Chondrocyte (in vitro differentiated cells): ENCODE data around the gene RPL41. TPM values are rescaled to one million over a fixed set of nuclear protein-coding genes. Genes with fewer than 3 reads are reported as not detected.
A peak's percentile ranks its signal among the peaks of the same experiment; 100 is the strongest.

Experiments
- DNase-seq: peaks from one replicate; pipeline ENCODE4 v3.0.0; 2021; ENCODE audit warnings: mixed read lengths, low spot score
- H3K27ac Mint-ChIP-seq: one replicate; pipeline ENCODE4 v1.8.0; 2021; ENCODE audit warnings: mild to moderate bottlenecking, moderate library complexity, mixed read lengths; ENCODE audit not compliant: unreplicated experiment
- H3K27me3 Mint-ChIP-seq: 2 replicates; pipeline ENCODE4 v1.8.0; 2021; ENCODE audit warnings: low read depth, mixed read lengths
- H3K36me3 Mint-ChIP-seq: 2 replicates; pipeline ENCODE4 v1.8.0; 2021; ENCODE audit warnings: low read depth, mixed read lengths
- H3K4me1 Mint-ChIP-seq: 2 replicates; pipeline ENCODE4 v1.8.0; 2021; ENCODE audit warnings: low read depth, mild to moderate bottlenecking, mixed read lengths
- H3K4me3 Mint-ChIP-seq: one replicate; pipeline ENCODE4 v1.8.0; 2021; ENCODE audit warnings: mild to moderate bottlenecking, moderate library complexity, mixed read lengths; ENCODE audit not compliant: unreplicated experiment
- H3K9me3 Mint-ChIP-seq: 2 replicates; pipeline ENCODE4 v1.8.0; 2021; ENCODE audit warnings: low read depth, mixed read lengths
- CTCF ChIP-seq: fragments of 200-600 bp; sonication (generic); IDR thresholded peaks from 2 replicates; pipeline ENCODE4 v1.5.0; 2021; ENCODE audit warnings: antibody characterized with exemption, mild to moderate bottlenecking, moderate library complexity
- total RNA-seq: library from RNA; stranded (reverse); gene quantifications from 3 replicates; pipeline ENCODE4 v1.2.1, GENCODE V29; 2021

RPL41 gene
- total RNA-seq, 1 donor from 2014 or later, result 2,631 TPM

- Mint-ChIP-seq H3K27me3 (peaks cover 3% of the 10 kb centered on the region), H3K36me3 (peaks cover 1% of the 10 kb centered on the region)
- no peak for TF ChIP-seq CTCF
These were observed 13.8 kb upstream of the RPL41 start for GRCh38 chr12:56102683-56103065.

DNA sequence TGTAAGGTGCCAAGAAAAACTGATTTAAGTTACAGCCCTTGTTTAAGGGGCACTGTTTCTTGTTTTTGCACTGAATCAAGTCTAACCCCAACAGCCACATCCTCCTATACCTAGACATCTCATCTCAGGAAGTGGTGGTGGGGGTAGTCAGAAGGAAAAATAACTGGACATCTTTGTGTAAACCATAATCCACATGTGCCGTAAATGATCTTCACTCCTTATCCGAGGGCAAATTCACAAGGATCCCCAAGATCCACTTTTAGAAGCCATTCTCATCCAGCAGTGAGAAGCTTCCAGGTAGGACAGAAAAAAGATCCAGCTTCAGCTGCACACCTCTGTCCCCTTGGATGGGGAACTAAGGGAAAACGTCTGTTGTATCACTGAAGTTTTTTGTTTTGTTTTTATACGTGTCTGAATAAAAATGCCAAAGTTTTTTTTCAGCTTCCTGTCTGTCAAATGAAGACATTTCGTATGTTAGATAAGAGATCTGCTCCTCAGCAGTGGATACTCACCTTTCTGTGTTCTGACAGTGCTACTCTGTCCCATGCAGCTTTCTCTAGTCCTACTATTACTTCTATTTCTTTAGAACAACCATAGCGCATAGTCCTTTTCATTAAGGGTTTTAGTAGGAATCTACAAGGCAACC is 13.2 kb upstream of the RPL41 start:
- Mint-ChIP-seq H3K36me3 (peaks cover 3% of the 10 kb centered on the region), H3K27me3 (no peaks in the 10 kb centered on the region), H3K4me3 (peak overlapping the region; percentile 99), H3K27ac (no peak overlapping the region), H3K4me1 (peaks cover 27% of the 10 kb centered on the region), H3K9me3 (no peaks in the 10 kb centered on the region)
- TF ChIP-seq CTCF, result no peak
- DNase-seq, result no peak

More at GRCh38 chr12:56102683-56103065, 13.8 kb upstream of the RPL41 start:
- H3K9me3 Mint-ChIP-seq, result no peaks in the 10 kb centered on the region
- H3K4me1 Mint-ChIP-seq, result peaks cover 27% of the 10 kb centered on the region
- H3K4me3 Mint-ChIP-seq, result no peak overlapping the region
- no peak for DNase-seq
- H3K27ac Mint-ChIP-seq, result no peak overlapping the region

GRCh38 chr12:56103823-56104108 is 12.7 kb upstream of the RPL41 start:
- no peak for TF ChIP-seq CTCF
- no peaks in the 10 kb centered on the region for H3K27me3 Mint-ChIP-seq
- H3K27ac Mint-ChIP-seq, result peak overlapping the region; percentile 94
- H3K4me1 Mint-ChIP-seq, result peaks cover 27% of the 10 kb centered on the region
- peaks cover 5% of the 10 kb centered on the region for H3K36me3 Mint-ChIP-seq
- peak overlapping the region; percentile 99 for H3K4me3 Mint-ChIP-seq
- no peak for DNase-seq
- H3K9me3 Mint-ChIP-seq, result no peaks in the 10 kb centered on the region

DNA sequence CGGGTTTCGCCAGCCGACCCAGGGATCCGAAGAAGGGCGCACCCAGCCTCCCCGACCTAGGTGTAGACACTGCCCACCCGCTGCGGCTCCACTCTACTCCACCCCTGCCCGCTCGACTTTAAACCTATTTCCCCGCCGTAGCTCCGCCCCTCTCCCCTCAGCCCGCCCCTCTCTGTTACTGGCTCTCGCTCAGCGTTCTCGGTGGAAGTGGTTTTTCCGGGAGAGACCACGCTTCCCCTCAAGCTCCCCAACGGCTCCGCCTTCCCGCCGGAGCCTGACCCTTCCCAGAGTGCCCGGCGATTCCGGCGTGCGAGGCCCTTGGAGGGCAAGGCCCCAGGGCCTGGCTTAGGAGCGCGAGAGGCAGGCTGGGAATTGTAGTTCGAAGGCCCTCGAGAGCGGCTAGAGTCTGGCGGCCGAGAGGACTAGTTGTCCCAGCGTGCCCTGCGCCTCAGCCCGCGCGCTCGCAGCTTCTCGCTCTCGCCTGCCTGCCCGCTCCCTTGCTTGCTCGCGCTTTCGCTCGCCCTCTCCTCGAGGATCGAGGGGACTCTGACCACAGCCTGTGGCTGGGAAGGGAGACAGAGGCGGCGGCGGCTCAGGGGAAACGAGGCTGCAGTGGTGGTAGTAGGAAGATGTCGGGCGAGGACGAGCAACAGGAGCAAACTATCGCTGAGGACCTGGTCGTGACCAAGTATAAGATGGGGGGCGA is 12.2 kb upstream of the RPL41 start, which contains the start of gene PA2G4:
PA2G4 (plus strand) TSS at position 451 of the 706 bp plus-strand sequence; CDS start at position 630, 179 bp downstream.
- Mint-ChIP-seq H3K27me3 (no peaks in the 10 kb centered on the region), H3K4me3 (peak within 1 kb of the TSS; percentile 99)

More for the DNA sequence above, 12.2 kb upstream of the RPL41 start, which contains the start of gene PA2G4:
- H3K36me3 Mint-ChIP-seq, result peaks cover 5% of the 10 kb centered on the region
- H3K27ac Mint-ChIP-seq, result peak within 1 kb of the TSS; percentile 94
- DNase-seq, result peak; percentile 99
- TF ChIP-seq CTCF, result no peak
- H3K9me3 Mint-ChIP-seq, result no peaks in the 10 kb centered on the region
- H3K4me1 Mint-ChIP-seq, result peaks cover 27% of the 10 kb centered on the region
